ENCODE data around the gene KDM2A.

The KDM2A gene

GRCh38 chr11:67247946-67248550 lies 129.0 kb downstream of the KDM2A start:
- TF ChIP-seq, protein P1, sequence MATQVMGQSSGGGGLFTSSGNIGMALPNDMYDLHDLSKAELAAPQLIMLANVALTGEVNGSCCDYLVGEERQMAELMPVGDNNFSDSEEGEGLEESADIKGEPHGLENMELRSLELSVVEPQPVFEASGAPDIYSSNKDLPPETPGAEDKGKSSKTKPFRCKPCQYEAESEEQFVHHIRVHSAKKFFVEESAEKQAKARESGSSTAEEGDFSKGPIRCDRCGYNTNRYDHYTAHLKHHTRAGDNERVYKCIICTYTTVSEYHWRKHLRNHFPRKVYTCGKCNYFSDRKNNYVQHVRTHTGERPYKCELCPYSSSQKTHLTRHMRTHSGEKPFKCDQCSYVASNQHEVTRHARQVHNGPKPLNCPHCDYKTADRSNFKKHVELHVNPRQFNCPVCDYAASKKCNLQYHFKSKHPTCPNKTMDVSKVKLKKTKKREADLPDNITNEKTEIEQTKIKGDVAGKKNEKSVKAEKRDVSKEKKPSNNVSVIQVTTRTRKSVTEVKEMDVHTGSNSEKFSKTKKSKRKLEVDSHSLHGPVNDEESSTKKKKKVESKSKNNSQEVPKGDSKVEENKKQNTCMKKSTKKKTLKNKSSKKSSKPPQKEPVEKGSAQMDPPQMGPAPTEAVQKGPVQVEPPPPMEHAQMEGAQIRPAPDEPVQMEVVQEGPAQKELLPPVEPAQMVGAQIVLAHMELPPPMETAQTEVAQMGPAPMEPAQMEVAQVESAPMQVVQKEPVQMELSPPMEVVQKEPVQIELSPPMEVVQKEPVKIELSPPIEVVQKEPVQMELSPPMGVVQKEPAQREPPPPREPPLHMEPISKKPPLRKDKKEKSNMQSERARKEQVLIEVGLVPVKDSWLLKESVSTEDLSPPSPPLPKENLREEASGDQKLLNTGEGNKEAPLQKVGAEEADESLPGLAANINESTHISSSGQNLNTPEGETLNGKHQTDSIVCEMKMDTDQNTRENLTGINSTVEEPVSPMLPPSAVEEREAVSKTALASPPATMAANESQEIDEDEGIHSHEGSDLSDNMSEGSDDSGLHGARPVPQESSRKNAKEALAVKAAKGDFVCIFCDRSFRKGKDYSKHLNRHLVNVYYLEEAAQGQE (IDR thresholded peaks at IDR 0.05; ENCODE audit: insufficient replicate concordance, low read depth), result no peak
- TF ChIP-seq, protein P2, sequence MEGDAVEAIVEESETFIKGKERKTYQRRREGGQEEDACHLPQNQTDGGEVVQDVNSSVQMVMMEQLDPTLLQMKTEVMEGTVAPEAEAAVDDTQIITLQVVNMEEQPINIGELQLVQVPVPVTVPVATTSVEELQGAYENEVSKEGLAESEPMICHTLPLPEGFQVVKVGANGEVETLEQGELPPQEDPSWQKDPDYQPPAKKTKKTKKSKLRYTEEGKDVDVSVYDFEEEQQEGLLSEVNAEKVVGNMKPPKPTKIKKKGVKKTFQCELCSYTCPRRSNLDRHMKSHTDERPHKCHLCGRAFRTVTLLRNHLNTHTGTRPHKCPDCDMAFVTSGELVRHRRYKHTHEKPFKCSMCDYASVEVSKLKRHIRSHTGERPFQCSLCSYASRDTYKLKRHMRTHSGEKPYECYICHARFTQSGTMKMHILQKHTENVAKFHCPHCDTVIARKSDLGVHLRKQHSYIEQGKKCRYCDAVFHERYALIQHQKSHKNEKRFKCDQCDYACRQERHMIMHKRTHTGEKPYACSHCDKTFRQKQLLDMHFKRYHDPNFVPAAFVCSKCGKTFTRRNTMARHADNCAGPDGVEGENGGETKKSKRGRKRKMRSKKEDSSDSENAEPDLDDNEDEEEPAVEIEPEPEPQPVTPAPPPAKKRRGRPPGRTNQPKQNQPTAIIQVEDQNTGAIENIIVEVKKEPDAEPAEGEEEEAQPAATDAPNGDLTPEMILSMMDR (IDR thresholded peaks at IDR 0.05; ENCODE audit: insufficient read depth, low read length), result no peak
- TF ChIP-seq GABPA (IDR thresholded peaks at IDR 0.05; ENCODE audit: low read depth) (no peak), POLR2AphosphoS5 (IDR thresholded peaks at IDR 0.05; ENCODE audit: low read depth) (no peak), SPI1 (IDR thresholded peaks at IDR 0.05; ENCODE audit: borderline replicate concordance, low read depth) (no peak)
- Histone ChIP-seq H3K27me3 (ENCODE audit: insufficient read depth, poor library complexity, severe bottlenecking) (no peaks in the 10 kb centered on the region), H3K4me3 (replicated peaks; ENCODE audit: insufficient read depth, low read length) (no peak overlapping the region), H3K27ac (replicated peaks) (no peak overlapping the region)
- no peak for DNase-seq (ENCODE audit: low read depth in 1 of 2, low spot score in 1 of 2)

DNA sequence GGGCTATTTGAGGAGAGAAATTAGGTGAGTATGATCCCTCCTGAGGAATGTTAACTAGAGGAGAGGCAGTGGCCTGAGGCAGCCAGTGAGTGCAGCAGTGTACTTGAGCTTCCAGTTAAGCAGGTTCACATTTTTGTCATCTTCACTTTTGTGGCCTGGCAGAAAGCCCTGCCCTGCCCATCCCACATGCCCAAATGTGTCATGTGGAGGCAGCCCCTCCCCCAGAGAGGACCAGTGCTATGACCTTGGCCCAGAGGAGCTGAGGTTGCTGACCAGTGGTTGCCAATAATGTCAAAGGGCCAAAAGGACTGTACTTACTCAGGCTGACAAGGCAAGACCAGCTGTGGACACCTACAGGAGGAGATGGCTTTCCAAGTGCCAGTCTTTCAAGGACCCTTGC lies 129.6 kb downstream of the KDM2A start:
- TF ChIP-seq POLR2AphosphoS5 (IDR thresholded peaks at IDR 0.05; ENCODE audit: low read depth) (no peak), SPI1 (IDR thresholded peaks at IDR 0.05; ENCODE audit: borderline replicate concordance, low read depth) (no peak), GABPA (IDR thresholded peaks at IDR 0.05; ENCODE audit: low read depth) (no peak)
- TF ChIP-seq, protein P2 (IDR thresholded peaks at IDR 0.05; ENCODE audit: insufficient read depth, low read length), result no peak
- TF ChIP-seq, protein P1 (IDR thresholded peaks at IDR 0.05; ENCODE audit: insufficient replicate concordance, low read depth), result no peak
- no peak overlapping the region for H3K27ac ChIP-seq (replicated peaks)
- no peak for DNase-seq (ENCODE audit: low read depth in 1 of 2, low spot score in 1 of 2)
- H3K4me3 ChIP-seq (replicated peaks; ENCODE audit: insufficient read depth, low read length), result no peak overlapping the region
- no peaks in the 10 kb centered on the region for H3K27me3 ChIP-seq (ENCODE audit: insufficient read depth, poor library complexity, severe bottlenecking)

GRCh38 chr11:67250059-67251043 lies 131.3 kb downstream of the KDM2A start:
- no peak overlapping the region for H3K4me3 ChIP-seq (replicated peaks; ENCODE audit: insufficient read depth, low read length)
- DNase-seq (ENCODE audit: low read depth in 1 of 2, low spot score in 1 of 2), result no peak
- no peak for TF ChIP-seq SPI1 (IDR thresholded peaks at IDR 0.05; ENCODE audit: borderline replicate concordance, low read depth)
- no peak for TF ChIP-seq POLR2AphosphoS5 (IDR thresholded peaks at IDR 0.05; ENCODE audit: low read depth)
- TF ChIP-seq, protein P1 (IDR thresholded peaks at IDR 0.05; ENCODE audit: insufficient replicate concordance, low read depth), result no peak
- TF ChIP-seq GABPA (IDR thresholded peaks at IDR 0.05; ENCODE audit: low read depth), result no peak
- TF ChIP-seq, protein P2 (IDR thresholded peaks at IDR 0.05; ENCODE audit: insufficient read depth, low read length), result no peak
- no peaks in the 10 kb centered on the region for H3K27me3 ChIP-seq (ENCODE audit: insufficient read depth, poor library complexity, severe bottlenecking)
- no peak overlapping the region for H3K27ac ChIP-seq (replicated peaks)

Data from HL-60 (cell line).